ENCODE data around the gene USP34. TPM values are rescaled to one million over a fixed set of nuclear protein-coding genes. Genes with fewer than 3 reads are reported as not detected.
"Not testable (repeated sequence)": the region's sequence is repeated elsewhere in the genome, so short reads cannot be mapped to it uniquely, and the experiment has no call there.

Gene USP34
- total and polyA plus RNA-seq, 9 donors: 57.4 to 132 (median 116) TPM

DNA sequence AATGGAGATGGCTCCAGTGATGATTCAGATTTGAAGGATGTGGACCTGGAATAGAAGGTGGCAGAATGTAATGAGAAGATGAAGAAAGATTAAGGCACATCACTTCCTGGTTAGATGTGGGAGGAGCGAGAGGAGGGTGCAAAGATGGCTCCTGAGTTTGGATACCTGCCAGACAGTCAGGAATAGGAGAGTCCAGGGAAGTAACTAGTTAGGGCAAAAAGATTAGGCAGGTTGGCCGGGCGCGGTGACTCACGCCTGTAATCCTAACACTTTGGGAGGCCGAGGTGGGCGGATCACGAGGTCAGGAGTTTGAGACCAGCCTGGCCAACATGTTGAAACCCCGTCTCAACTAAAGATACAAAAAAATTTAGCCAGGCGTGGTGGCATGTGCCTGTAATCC lies 303.3 kb downstream of the USP34 start:
- Histone ChIP-seq H3K36me3 (no peaks in the 10 kb centered on the region), H3K4me3 (no peak overlapping the region), H3K27ac (no peak overlapping the region), H3K27me3 (no peaks in the 10 kb centered on the region), H3K9me3 (no peaks in the 10 kb centered on the region), H3K4me1 (ENCODE audit: insufficient read depth) (no peaks in the 10 kb centered on the region)
- WGBS, 3 donors: 93 to 97% (median 96%) methylated on average over 10 of the region's 10 CpGs
- DNase-seq: no peak
- intact Hi-C loops (cut with DNase I): no loop called here
- TF ChIP-seq, protein P1, sequence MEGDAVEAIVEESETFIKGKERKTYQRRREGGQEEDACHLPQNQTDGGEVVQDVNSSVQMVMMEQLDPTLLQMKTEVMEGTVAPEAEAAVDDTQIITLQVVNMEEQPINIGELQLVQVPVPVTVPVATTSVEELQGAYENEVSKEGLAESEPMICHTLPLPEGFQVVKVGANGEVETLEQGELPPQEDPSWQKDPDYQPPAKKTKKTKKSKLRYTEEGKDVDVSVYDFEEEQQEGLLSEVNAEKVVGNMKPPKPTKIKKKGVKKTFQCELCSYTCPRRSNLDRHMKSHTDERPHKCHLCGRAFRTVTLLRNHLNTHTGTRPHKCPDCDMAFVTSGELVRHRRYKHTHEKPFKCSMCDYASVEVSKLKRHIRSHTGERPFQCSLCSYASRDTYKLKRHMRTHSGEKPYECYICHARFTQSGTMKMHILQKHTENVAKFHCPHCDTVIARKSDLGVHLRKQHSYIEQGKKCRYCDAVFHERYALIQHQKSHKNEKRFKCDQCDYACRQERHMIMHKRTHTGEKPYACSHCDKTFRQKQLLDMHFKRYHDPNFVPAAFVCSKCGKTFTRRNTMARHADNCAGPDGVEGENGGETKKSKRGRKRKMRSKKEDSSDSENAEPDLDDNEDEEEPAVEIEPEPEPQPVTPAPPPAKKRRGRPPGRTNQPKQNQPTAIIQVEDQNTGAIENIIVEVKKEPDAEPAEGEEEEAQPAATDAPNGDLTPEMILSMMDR (IDR thresholded peaks at IDR 0.05): no peak
- TF ChIP-seq POLR2A (IDR thresholded peaks at IDR 0.05) (no peak), EP300 (IDR thresholded peaks at IDR 0.05) (no peak)

DNA sequence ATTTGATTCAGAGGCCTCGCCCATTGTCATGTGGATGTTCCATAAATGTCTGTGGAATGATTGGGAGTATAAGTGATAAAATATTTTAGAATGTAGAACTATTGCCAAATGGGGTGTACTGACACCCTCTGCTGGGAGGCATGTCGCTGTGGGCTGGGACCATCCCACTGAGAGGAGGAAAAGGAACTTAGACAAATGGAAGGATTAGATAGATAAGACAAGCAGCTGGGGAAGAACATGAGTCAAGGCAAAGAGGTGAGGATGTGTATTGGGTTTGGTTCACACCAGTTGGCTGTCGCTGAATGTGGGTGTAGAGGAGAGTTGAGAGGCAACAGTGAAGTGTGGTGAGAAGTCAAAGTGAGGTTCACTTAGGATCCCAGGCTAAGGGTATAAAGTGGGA lies 304.9 kb downstream of the USP34 start:
- no peaks in the 10 kb centered on the region for H3K36me3 ChIP-seq
- H3K4me1 ChIP-seq (ENCODE audit: insufficient read depth): no peaks in the 10 kb centered on the region
- TF ChIP-seq POLR2A (IDR thresholded peaks at IDR 0.05) (no peak), EP300 (IDR thresholded peaks at IDR 0.05) (no peak)
- TF ChIP-seq, protein P1 (IDR thresholded peaks at IDR 0.05): no peak
- 71 to 83% (median 77%) methylated on average over 3 of the region's 3 CpGs for WGBS, 3 donors
- H3K27ac ChIP-seq: no peak overlapping the region
- no peak overlapping the region for H3K4me3 ChIP-seq
- no peaks in the 10 kb centered on the region for H3K27me3 ChIP-seq
- DNase-seq: no peak
- H3K9me3 ChIP-seq: no peaks in the 10 kb centered on the region
- intact Hi-C loops (cut with DNase I): no loop called here

DNA sequence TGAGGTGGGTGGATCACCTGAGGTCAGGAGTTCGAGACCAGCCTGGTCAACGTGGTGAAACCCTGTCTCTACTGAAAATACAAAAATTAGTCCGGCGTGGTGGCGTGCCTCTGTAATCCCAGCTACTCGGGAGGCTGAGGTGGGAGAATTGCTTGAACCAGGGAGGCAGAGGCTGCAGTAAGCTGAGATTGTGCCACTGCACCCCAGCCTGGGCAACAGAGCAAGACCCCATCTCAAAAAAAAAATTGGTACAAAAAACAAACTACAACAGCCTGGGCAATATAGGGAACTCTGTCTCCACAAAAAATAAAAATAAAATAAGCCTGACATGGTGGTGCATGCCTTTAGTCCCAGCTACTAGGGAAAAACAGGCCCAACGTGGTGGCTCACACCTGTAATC lies 305.8 kb downstream of the USP34 start:
- H3K9me3 ChIP-seq; DNase-seq; H3K4me3 ChIP-seq; H3K4me1 ChIP-seq (ENCODE audit: insufficient read depth); intact Hi-C loops (cut with DNase I); H3K27ac ChIP-seq; H3K36me3 ChIP-seq; H3K27me3 ChIP-seq: not testable (repeated sequence)
- WGBS, 3 donors: 88 to 94% (median 94%) methylated on average over 7 of the region's 7 CpGs

DNA sequence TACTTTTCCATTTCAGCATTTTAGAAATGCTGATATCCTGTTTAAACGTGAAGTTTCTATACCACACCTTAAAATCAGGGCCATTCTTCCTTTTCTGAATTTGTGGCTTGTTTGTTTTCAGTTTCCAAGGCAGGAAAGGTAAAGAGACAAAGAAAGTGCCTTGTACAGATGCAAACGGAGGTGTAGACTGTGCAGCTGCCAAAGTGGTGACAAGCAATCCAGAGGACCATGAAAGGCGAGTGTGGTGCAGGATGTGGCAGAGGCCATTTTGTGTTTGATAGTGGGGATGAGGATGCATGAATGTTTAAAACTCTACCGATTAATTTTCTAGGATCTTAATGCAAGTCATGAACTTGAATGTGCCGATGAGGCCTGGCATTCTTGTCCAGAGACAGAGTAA lies 308.2 kb downstream of the USP34 start:
- intact Hi-C loops (cut with DNase I): no loop called here
- WGBS, 3 donors: 91 to 93% (median 91%) methylated on average over 5 of the region's 5 CpGs

DNA sequence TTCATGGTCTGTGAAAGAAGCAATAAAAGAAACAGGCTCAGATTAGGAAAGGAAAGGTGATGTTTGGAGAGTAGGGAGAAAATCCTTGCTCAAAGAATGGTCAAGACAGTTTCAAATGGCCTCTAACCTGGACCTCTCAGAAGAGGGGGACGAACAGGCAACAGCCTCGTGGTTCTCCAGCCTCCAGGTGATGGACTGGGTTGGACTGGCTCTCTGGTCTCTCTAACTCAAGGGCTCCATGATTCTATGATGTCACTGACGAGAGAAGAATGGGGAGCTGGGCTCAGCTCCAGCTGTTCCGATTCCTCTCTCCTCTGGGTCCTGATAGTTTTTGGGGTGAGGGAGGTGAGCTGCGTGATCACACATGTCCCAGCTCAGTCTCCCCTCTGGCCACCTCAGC lies 309.0 kb downstream of the USP34 start, which contains the start of gene C2orf74:
TSS of gene C2orf74 (plus strand) at position 301 of the 400 bp plus-strand sequence. CDS start 327 bp downstream, outside the sequence.
- no peak within 1 kb of the TSS for H3K4me3 ChIP-seq
- intact Hi-C loops (cut with DNase I): no loop called here
- WGBS, 3 donors: 93 to 94% (median 93%) methylated on average over 5 of the region's 5 CpGs
- H3K4me1 ChIP-seq (ENCODE audit: insufficient read depth): no peaks in the 10 kb centered on the region
- H3K27me3 ChIP-seq: no peaks in the 10 kb centered on the region
- TF ChIP-seq, protein P1 (IDR thresholded peaks at IDR 0.05): no peak
- TF ChIP-seq EP300 (IDR thresholded peaks at IDR 0.05) (no peak), POLR2A (IDR thresholded peaks at IDR 0.05) (no peak)
- no peak within 1 kb of the TSS for H3K27ac ChIP-seq
- H3K36me3 ChIP-seq: no peaks in the 10 kb centered on the region
- no peaks in the 10 kb centered on the region for H3K9me3 ChIP-seq
- no peak for DNase-seq

More for the DNA sequence above, 308.2 kb downstream of the USP34 start:
- Histone ChIP-seq H3K9me3 (no peaks in the 10 kb centered on the region), H3K4me3 (no peak overlapping the region), H3K27ac (no peak overlapping the region), H3K4me1 (ENCODE audit: insufficient read depth) (no peaks in the 10 kb centered on the region), H3K27me3 (no peaks in the 10 kb centered on the region), H3K36me3 (no peaks in the 10 kb centered on the region)
- TF ChIP-seq EP300 (IDR thresholded peaks at IDR 0.05): no peak
- TF ChIP-seq POLR2A (IDR thresholded peaks at IDR 0.05): no peak
- TF ChIP-seq, protein P1 (IDR thresholded peaks at IDR 0.05): no peak
- no peak for DNase-seq

Measured in ovary (tissue), 9 donors.